H1 (cell line): ENCODE data around the gene OLFM3. TPM values are rescaled to one million over a fixed set of nuclear protein-coding genes. Genes with fewer than 3 reads are reported as not detected.

Source experiments
- CTCF ChIA-PET: fragments of 300-600 bp; sonication (Branson Sonifier 250); formaldehyde crosslinking; loops from one replicate; lab custom pipeline; 2021; ENCODE audit not compliant: partially characterized antibody; lab: Charles Lee
- POLR2A ChIA-PET: fragments of 300-600 bp; sonication (Branson Sonifier 250); formaldehyde crosslinking; loops from one replicate; lab custom pipeline; 2021; ENCODE audit warnings: inconsistent platforms; ENCODE audit not compliant: partially characterized antibody; lab: Charles Lee
- DNase-seq, 2 experiments: peaks; one replicate each; pipeline versions ENCODE4 v3.0.0 to v3.0.0-alpha.2; 2010 to 2022; ENCODE audit warnings: low spot score in 2 of 2, low read depth in 1 of 2, mixed read lengths in 1 of 2
- FAIRE-seq: peaks from 2 replicates; lab custom pipeline; 2011; peaks lifted over from hg19 to GRCh38; lab: Jason Lieb, UNC
- H2AFZ ChIP-seq: 2 replicates; pipeline ENCODE4 v1.8.1; 2012; ENCODE audit warnings: low read length, inconsistent platforms
- H2AK5ac ChIP-seq: 2 replicates; pipeline ENCODE4 v1.6.1; 2013; ENCODE audit warnings: low read depth, low read length
- H2BK120ac ChIP-seq: replicated peaks from 2 replicates; pipeline ENCODE3; 2013; ENCODE audit warnings: low read depth, low read length, inconsistent platforms
- H2BK12ac ChIP-seq: 2 replicates; pipeline ENCODE4 v1.6.1; 2013; ENCODE audit warnings: low read depth, low read length
- H2BK15ac ChIP-seq: 2 replicates; pipeline ENCODE4 v1.6.1; 2013; ENCODE audit warnings: low read length
- H2BK20ac ChIP-seq: 2 replicates; pipeline ENCODE4 v1.6.1; 2013; ENCODE audit warnings: low read length
- H2BK5ac ChIP-seq: 2 replicates; pipeline ENCODE4 v1.6.1; 2013; ENCODE audit warnings: low read depth, low read length
- H3K14ac ChIP-seq: 2 replicates; pipeline ENCODE4 v1.6.1; 2013; ENCODE audit warnings: inconsistent platforms; ENCODE audit not compliant: insufficient read length
- H3K18ac ChIP-seq: 2 replicates; pipeline ENCODE4 v1.6.1; 2013; ENCODE audit warnings: low read length; ENCODE audit errors: extremely low read depth
- H3K23ac ChIP-seq: 2 replicates; pipeline ENCODE4 v1.6.1; 2013; ENCODE audit warnings: inconsistent platforms; ENCODE audit not compliant: insufficient read length
- H3K23me2 ChIP-seq: 2 replicates; pipeline ENCODE4 v1.6.1; 2013; ENCODE audit warnings: low read depth, low read length
- H3K27ac ChIP-seq: 2 replicates; pipeline ENCODE4 v1.6.1; 2011; ENCODE audit warnings: low read depth, low read length, inconsistent platforms
- H3K27me3 ChIP-seq, 4 experiments: replicated peaks in 1 of 4; 1 replicate in 1 of 4; 2 replicates in 3 of 4; pipeline versions ENCODE4 v1.6.1 to v1.8.1; 2011 to 2013; ENCODE audit warnings: low read length in 3 of 4, mild to moderate bottlenecking in 3 of 4, inconsistent platforms in 2 of 4, mixed read lengths in 2 of 4, moderate library complexity in 1 of 4; ENCODE audit not compliant: control insufficient read depth in 3 of 4, insufficient read depth in 3 of 4; ENCODE audit errors: extremely low read depth in 1 of 4
- H3K36me3 ChIP-seq, 4 experiments: 2 replicates each; pipeline versions ENCODE4 v1.6.1 to v1.8.1; 2011 to 2013; ENCODE audit warnings: mild to moderate bottlenecking in 4 of 4, low read length in 3 of 4, moderate library complexity in 2 of 4, control low read depth in 1 of 4, inconsistent platforms in 1 of 4; ENCODE audit not compliant: insufficient read depth in 4 of 4, control insufficient read depth in 2 of 4
- H3K4ac ChIP-seq: replicated peaks from 2 replicates; pipeline ENCODE3; 2013; ENCODE audit warnings: low read length, low read depth, mixed read lengths, inconsistent platforms; ENCODE audit not compliant: insufficient read length
- H3K4me1 ChIP-seq, 4 experiments: replicated peaks in 1 of 4; 1 replicate in 1 of 4; 2 replicates in 3 of 4; pipeline versions ENCODE4 v1.6.1 to v1.8.1; 2011 to 2013; ENCODE audit warnings: low read length in 3 of 4, inconsistent platforms in 2 of 4, mixed read lengths in 1 of 4; ENCODE audit not compliant: insufficient read depth in 4 of 4, control insufficient read depth in 3 of 4
- H3K4me2 ChIP-seq, 2 experiments: 2 replicates each; pipeline versions ENCODE4 v1.6.1 to v1.8.1; 2011 to 2013; ENCODE audit warnings: low read depth in 2 of 2, low read length in 2 of 2, control low read depth in 1 of 2, inconsistent platforms in 1 of 2, mild to moderate bottlenecking in 1 of 2; ENCODE audit not compliant: insufficient read depth in 1 of 2
- H3K4me3 ChIP-seq, 4 experiments: fragments of 200-600, 300-600 bp in 1 of 4; sonication (generic), shearing (Covaris generic), sonication (Bioruptor Twin) in 1 of 4; 2 replicates each; pipeline versions ENCODE4 v1.5.1 to v1.8.1; 2011 to 2016; ENCODE audit warnings: low read length in 4 of 4, low read depth in 3 of 4, control low read depth in 2 of 4, inconsistent platforms in 2 of 4, mild to moderate bottlenecking in 2 of 4, mixed read lengths in 1 of 4, moderate library complexity in 1 of 4; ENCODE audit not compliant: insufficient read depth in 2 of 4; ENCODE audit errors: extremely low read depth in 1 of 4
- H3K56ac ChIP-seq: replicated peaks from 2 replicates; pipeline ENCODE3; 2013; ENCODE audit warnings: low read depth, mild to moderate bottlenecking, mixed read lengths, low read length, inconsistent platforms; ENCODE audit not compliant: insufficient read length
- H3K79me1 ChIP-seq: 2 replicates; pipeline ENCODE4 v1.6.1; 2013; ENCODE audit warnings: low read depth, low read length, control low read depth
- H3K79me2 ChIP-seq, 2 experiments: 2 replicates each; pipeline versions ENCODE4 v1.6.1 to v1.8.1; 2012 to 2013; ENCODE audit warnings: low read length in 2 of 2, mild to moderate bottlenecking in 2 of 2, inconsistent platforms in 1 of 2; ENCODE audit not compliant: insufficient read depth in 2 of 2, control insufficient read depth in 1 of 2
- H3K9ac ChIP-seq, 4 experiments: replicated peaks in 1 of 4; 1 replicate in 1 of 4; 2 replicates in 3 of 4; pipeline versions ENCODE4 v1.6.1 to v1.8.1; 2011 to 2013; ENCODE audit warnings: low read depth in 3 of 4, low read length in 3 of 4, control low read depth in 2 of 4, mild to moderate bottlenecking in 2 of 4, moderate library complexity in 2 of 4, inconsistent platforms in 1 of 4; ENCODE audit errors: extremely low read depth in 1 of 4
- H3K9me3 ChIP-seq, 2 experiments: 2 replicates each; pipeline versions ENCODE4 v1.6.1 to v1.8.1; 2012 to 2013; ENCODE audit warnings: mild to moderate bottlenecking in 2 of 2, moderate library complexity in 2 of 2, control low read depth in 1 of 2, inconsistent platforms in 1 of 2, low read depth in 1 of 2, low read length in 1 of 2, mixed read lengths in 1 of 2; ENCODE audit not compliant: insufficient read depth in 2 of 2
- H4K20me1 ChIP-seq, 2 experiments: replicated peaks in 1 of 2; 2 replicates each; pipeline versions ENCODE3 to v1.8.1; 2011 to 2013; ENCODE audit warnings: inconsistent platforms in 2 of 2, low read length in 2 of 2, mild to moderate bottlenecking in 1 of 2; ENCODE audit not compliant: insufficient read depth in 2 of 2, control insufficient read depth in 1 of 2
- H4K5ac ChIP-seq: 2 replicates; pipeline ENCODE4 v1.6.1; 2013; ENCODE audit warnings: low read length, low read depth, mixed read lengths, inconsistent platforms; ENCODE audit not compliant: insufficient read length
- H4K8ac ChIP-seq: 2 replicates; pipeline ENCODE4 v1.8.0; 2013; ENCODE audit warnings: mild to moderate bottlenecking, moderate library complexity, low read length, inconsistent platforms; ENCODE audit not compliant: insufficient read depth; ENCODE audit errors: extremely low read depth
- H4K91ac ChIP-seq: replicated peaks from 2 replicates; pipeline ENCODE3; 2013; ENCODE audit warnings: low read length, mixed read lengths, inconsistent platforms; ENCODE audit not compliant: insufficient read length
- E2F6 ChIP-seq: IDR thresholded peaks from 2 replicates; pipeline ENCODE4 v1.6.1; 2012; ENCODE audit warnings: inconsistent platforms
- JUND ChIP-seq: IDR thresholded peaks from 2 replicates; pipeline ENCODE4 v1.6.1; 2011; ENCODE audit warnings: mild to moderate bottlenecking, improper control_type of control experiment, low read length
- WGBS, 2 experiments: shearing (Covaris generic) in 1 of 2; methylation state at CpG; one replicate each; pipeline versions ENCODE4 v1.1.6 to v1.1.7; 2013 to 2015; ENCODE audit warnings: low lambda C conversion rate in 2 of 2, mixed read lengths in 2 of 2, inconsistent platforms in 1 of 2, low coverage in 1 of 2, missing lambda C conversion rate in 1 of 2; ENCODE audit not compliant: insufficient replicate concordance in 2 of 2, insufficient coverage in 1 of 2, insufficient read length in 1 of 2; ENCODE audit errors: extremely low coverage in 1 of 2, missing lambda C conversion rate in 1 of 2; 5-methylcytosine and 5-hydroxymethylcytosine counted together
- polyA plus RNA-seq, 7 experiments: library from polyadenylated mRNA; depleted of rRNA in 3 of 7; stranded (reverse) in 5 of 7; unstranded in 2 of 7; fragments of >200 nt in 5 of 7; fragments of 200-250 nt in 2 of 7; gene quantifications; 1 replicate in 5 of 7; 2 replicates in 1 of 7; 4 replicates in 1 of 7; pipeline versions ENCODE4 v1.2.1 to v1.2.3, GENCODE V29; 2011 to 2013; ENCODE audit warnings: missing spikeins in 2 of 7, mixed read lengths in 2 of 7
- total RNA-seq: library from RNA; stranded (reverse); fragmentation: NEBNext Ultra II Directional; extraction: Animal tissue kit (Norgen Biotek cat#: 25700); gene quantifications from 2 replicates; pipeline ENCODE4 v1.2.1, GENCODE V29; 2021

OLFM3 gene
- total and polyA plus RNA-seq, 2 of the 8 experiments (the other 6 are each of a cell fraction or from before 2014, with no cell fraction given): 0.30 to 0.32 TPM

DNA sequence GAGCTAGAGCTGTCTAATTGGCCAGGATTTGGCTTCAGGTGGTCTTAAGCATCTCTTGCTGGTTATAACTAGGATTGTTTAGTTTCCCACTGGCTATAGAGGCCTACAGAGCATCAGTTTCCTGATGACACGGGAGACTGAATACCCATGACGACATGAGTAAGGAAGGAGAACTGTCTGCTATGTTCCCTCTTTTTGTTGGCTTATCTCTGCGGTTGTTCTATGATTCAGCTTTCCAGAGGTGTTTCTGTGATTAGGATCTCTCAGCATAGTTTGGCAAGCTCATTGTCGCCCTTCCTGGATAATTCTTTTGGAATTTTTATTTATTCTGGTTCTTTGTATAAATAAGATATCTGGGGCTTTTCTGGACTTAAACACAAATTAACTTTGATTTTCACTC lies 163.4 kb downstream of the OLFM3 start:
- no peak overlapping the region for H2BK12ac ChIP-seq
- no peaks in the 10 kb centered on the region for H3K27me3 ChIP-seq
- H2BK120ac ChIP-seq: no peak overlapping the region
- H3K79me1 ChIP-seq: no peaks in the 10 kb centered on the region
- CTCF ChIA-PET: no interaction called here
- 69% methylated on average over 4 of the region's 4 CpGs; no CpG with 5 or more reads in 1 of the 2 experiments for WGBS, 2 experiments
- no peak overlapping the region for H3K9ac ChIP-seq
- no peak overlapping the region for H3K4me2 ChIP-seq
- H2BK15ac ChIP-seq: no peak overlapping the region
- no peak overlapping the region for H2BK20ac ChIP-seq
- H3K18ac ChIP-seq: no peak overlapping the region
- no peak overlapping the region for H4K8ac ChIP-seq
- no peaks in the 10 kb centered on the region for H3K79me2 ChIP-seq
- H3K4me3 ChIP-seq: no peak overlapping the region
- H3K4ac ChIP-seq: no peak overlapping the region
- DNase-seq (no peak), FAIRE-seq (no peak)
- H3K27ac ChIP-seq: no peak overlapping the region
- no peaks in the 10 kb centered on the region for H3K4me1 ChIP-seq
- H2AK5ac ChIP-seq: no peak overlapping the region
- H4K20me1 ChIP-seq: no peaks in the 10 kb centered on the region
- H3K23ac ChIP-seq: no peak overlapping the region
- no peak overlapping the region for H3K56ac ChIP-seq
- H3K9me3 ChIP-seq: no peaks in the 10 kb centered on the region
- H3K36me3 ChIP-seq: no peaks in the 10 kb centered on the region
- H4K5ac ChIP-seq: no peak overlapping the region
- POLR2A ChIA-PET: no interaction called here
- no peaks in the 10 kb centered on the region for H3K23me2 ChIP-seq
- no peak overlapping the region for H2BK5ac ChIP-seq
- H4K91ac ChIP-seq: no peak overlapping the region
- no peak overlapping the region for H3K14ac ChIP-seq
- no peak overlapping the region for H2AFZ ChIP-seq
- TF ChIP-seq JUND: no peak
- TF ChIP-seq E2F6: no peak
